HG03439 (cell line): ENCODE measurements around the gene CNR1.
"Not testable (repeated sequence)": the region's sequence is repeated elsewhere in the genome, so short reads cannot be mapped to it uniquely, and the experiment has no call there.

ENCODE experiments used
- ATAC-seq: cut with Tn5 transposase; IDR thresholded peaks from one replicate; pipeline ENCODE4 v1.9.1; 2021; ENCODE audit warnings: mild to moderate bottlenecking, moderate library complexity; ENCODE audit not compliant: unreplicated experiment

The CNR1 gene

DNA sequence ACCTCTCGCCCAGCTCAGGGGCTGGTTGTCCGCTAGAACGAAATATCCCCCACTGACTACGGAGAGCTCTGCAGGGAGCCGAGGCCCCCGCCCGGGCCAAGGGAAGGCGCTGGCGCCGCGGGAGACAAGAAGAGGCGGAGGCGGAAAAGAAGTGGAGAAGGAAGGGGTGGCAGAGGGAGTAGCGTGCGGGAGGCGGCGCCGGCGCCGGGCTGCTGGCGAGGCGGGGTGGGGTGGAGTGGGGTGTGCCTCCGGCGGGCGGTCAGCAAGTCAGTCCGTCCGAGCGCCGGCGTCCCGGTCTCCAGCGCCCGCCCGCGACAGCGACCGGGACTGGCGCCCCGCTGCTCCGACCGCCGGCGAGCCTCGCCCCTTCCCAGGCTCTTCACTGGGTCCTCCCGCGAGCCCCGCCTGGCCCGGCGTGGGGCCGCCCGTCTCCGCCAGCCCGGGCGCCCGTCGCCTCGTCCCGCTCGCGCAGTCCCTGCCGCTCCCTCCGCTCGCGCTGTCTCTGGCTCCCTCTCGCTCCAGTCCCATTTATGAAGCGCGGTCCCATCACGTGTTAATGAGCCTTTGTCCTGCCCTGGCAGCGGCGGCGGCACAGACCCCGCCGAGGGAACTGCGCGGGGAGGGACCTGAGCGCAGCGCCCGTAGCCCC is at the start of gene CNR1:
Gene CNR1, minus strand, starts transcription at position 504 of the 649 bp plus-strand sequence. CDS start 21,073 bp downstream, outside the sequence.
- ATAC-seq: peak; percentile 54

DNA sequence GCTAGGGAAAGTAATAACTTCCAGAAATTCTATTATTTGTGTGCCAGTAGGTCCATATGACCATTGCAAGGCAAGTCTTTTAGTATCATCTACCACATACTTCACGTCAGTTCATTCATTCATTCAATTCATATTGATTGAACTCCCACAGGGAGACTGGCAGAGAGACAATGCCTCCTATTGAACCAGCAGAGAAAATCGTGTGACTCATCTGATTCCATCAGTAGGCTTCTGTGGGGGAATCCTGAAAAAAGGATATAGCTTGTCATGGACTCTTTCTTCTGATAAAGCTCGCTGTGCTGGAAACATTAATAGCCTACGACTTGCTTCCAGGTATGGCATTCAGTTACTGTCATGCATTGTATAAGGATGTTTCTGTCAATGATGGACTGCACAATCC is 45.3 kb upstream of the CNR1 start:
- no peak for ATAC-seq

DNA sequence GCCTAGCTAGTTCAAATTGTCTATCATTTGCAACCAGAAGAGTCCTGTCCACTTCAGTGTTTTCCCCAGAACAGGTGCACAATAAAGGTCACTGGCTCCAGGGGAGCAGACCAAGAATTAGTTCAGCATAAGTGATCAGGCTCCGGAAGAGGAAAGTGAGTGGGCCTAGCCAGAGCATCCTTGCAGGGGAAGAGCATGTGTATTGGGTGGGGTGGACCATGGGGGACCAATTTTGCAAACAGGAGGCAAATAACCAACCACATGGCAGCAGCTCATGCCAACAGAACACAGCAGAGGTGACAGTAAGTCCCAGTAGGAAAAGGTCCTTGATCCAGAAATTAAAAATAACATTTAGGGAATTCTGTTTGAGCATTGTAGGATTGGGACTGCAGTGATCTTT is 43.2 kb upstream of the CNR1 start:
- no peak for ATAC-seq

DNA sequence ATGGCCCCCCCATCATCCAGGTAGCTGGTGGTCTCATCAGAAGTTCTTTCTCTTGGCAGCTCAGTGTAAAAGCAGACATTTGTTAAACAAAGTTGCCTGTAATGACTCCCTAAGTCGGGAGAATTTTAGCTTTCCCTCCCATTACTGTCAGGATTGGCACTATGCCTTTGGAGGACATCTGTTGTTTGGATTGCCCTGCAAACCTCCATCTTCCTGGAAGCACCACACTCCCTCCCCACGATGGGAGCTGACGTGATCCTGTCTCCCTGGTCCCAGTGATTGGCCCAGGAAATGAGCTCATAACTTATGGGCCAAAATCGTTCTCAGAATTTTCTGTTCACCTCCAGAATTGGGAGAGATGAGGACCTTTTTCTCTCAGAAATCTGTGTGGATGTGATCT is 42.6 kb upstream of the CNR1 start:
- no peak for ATAC-seq

DNA sequence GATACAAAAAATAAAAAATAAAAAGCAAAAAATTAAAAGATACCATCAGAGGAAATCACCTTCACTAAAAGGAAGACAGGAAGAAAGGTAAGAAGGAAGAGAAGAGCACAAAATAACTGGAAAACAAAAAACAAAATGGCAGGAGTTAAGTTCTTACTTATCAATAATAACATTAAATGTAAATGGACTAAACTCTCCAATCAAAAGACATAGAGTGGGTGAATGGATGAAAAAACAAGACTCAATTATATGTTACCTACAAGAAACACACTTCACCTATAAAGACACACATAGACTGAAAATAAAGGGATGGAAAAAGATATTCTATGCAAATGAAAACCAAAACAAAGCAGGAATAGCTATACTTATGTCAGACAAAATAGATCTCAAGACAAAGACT is 35.6 kb upstream of the CNR1 start:
- ATAC-seq: not testable (repeated sequence)

DNA sequence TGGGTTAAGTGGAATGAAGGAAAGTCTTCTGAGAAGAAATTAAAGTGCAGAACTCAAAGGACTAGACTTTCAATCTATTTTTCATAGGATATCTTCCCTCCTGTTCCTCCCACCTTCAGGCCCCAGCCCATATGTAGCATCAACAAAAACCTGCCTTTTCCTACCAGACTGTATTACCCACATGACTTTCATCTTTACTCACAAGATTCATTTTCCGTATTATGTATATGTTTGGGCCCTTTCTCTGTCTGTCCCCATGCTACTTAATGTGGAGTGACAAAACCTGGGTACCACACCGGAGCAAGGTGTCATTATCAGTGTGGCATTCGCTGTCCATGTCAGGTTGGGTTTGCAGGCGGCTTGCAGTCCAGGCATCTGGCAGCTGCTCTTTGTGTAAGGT is 18.8 kb upstream of the CNR1 start:
- no peak for ATAC-seq

DNA sequence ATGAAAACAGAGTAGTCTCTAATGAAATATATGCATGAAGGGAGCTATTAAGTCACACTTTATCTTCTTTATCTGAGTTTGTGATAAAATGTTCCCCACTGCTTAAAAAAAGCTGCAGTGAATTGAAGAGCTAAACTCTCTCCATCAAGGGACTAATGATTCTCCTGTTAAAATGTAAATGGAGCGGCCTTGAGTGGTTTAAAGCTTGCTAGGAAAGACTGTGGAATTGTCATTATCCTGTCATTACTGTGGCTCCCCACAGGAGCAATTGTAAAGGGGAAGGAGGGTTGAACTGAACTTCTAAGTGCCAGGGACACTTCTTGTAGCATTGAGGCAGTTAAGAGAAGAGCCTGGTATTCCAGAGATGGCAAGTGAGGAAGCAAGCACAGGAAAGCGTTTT is 17.3 kb upstream of the CNR1 start:
- ATAC-seq: no peak

DNA sequence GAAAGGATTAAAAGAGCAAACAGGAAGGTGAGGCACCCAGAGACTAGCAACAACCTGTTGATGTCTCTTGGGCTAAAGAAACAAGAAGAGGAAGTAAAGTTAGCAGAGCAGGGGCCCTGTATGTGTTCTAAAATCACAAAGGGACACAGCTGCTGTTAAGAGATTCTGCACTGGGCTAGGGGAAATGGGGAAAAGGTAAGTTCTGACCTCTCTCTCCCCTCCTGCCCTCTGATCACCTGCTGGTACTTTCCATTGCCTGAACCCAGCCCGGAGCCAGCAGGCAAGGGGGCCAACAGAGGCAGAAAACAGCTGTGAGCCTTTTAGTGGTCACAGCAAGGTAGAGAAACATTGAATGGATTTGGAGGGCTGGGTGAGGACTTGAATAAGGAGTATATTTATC is 13.5 kb upstream of the CNR1 start:
- peak; percentile 47 for ATAC-seq

DNA sequence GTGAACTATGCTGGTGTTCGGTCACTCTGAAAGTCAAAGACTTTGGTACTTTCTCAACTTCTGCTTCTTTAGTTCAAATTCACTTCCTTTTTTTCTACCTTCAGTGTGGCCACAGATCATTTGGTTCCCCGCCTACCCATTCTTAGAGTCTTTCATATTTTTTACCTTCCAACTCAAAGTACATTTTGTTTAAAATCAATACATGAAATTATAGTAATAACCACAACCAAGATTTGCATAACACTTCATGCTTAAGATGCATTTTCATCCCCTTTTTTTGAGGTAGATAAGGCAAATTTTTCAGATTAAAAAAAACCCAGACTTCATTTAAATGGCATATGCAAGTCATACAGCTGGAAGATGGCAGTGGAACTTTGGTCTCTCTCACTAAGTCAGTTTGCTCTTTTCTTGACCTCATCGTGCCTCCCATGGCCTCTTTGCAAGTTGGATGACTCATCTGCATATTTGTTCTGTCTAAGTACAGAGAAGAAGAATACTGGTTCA is 11.9 kb upstream of the CNR1 start:
- peak; percentile 78 for ATAC-seq

DNA sequence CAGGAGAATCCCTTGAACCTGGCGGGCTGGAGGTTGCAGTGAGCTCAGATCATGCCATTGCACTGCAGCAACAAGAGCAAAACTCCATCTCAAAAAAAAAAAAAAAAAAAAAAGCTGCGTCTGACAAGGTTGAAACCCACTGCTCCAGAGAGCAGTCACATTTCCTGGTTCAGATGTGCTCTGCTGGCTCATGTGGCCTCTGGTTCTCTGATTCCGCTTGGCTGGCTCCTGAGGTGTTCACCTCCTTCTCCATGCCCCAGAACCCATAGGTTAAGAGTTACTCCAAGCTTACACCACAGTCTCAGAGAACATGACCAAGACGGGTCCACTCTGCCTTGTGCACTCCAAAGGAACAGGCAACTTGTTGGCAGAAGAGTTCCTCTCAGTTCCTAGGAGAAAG is 8.8 kb upstream of the CNR1 start:
- no peak for ATAC-seq

DNA sequence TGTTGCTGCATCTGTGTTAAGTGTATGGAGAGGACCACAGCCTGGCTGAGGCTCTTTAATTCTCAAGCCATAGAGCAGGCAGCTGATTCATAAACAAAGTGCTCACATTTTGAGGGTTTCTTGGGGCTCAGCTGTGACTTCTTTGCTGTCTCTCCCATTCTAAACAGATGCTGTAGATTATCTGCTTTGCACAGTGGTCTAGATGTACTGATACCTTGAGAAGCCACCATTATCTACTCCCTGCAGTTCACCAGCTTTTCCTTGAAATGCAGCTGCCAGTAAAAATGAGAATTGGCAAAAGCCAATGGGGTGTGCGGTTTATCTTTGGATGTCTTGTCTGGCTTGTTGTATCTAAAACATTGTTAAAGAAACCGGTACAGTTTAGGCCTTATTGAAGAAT is 5.2 kb upstream of the CNR1 start:
- ATAC-seq: no peak

DNA sequence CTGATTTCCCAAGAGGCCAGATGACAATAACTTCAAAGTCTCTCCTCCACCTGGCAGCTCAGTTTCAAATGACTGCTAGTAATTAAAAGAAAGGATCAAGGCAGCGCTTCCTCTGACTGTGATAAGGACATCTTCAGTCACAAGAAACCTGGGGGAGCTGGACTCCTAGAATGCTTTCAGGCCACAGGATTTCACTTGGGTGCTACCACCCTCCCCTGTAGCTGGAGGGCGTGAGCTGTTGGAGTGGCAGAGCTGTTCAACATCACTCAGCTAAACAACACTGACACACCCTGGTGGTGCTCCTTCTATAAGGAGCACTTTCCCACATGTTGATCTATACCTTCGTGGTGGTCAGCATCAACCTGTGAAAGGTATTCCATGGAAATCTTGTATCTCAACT is 2.2 kb upstream of the CNR1 start:
- no peak for ATAC-seq

DNA sequence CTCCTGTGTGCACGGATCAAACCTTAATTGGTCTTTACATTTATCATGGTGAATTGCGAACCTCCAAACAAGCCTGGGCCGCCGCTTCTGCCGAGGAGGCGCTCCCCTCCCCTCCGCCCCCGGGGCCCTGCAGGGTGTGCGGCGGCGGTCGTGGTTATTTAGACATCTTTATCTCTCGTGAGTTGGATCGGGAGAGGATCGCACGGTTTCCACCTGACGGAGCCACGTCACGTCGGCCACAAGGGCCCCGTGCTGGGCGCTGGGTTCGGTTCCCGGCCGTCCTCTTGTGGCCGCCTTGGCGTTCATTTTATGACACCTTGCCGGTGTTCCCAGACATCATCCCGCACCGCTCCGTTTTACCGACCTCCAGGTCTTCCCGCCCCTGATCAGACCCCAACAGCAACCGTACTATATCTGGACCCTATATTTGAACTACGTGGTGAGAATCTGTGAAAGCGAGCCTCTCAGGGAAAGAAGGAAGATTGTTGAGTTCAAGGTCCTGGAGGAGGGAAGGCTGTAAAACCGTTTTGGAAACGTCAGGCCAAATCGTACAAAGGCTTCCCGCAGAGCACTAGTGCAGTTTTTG is 1.3 kb upstream of the CNR1 start:
- ATAC-seq: no peak

DNA sequence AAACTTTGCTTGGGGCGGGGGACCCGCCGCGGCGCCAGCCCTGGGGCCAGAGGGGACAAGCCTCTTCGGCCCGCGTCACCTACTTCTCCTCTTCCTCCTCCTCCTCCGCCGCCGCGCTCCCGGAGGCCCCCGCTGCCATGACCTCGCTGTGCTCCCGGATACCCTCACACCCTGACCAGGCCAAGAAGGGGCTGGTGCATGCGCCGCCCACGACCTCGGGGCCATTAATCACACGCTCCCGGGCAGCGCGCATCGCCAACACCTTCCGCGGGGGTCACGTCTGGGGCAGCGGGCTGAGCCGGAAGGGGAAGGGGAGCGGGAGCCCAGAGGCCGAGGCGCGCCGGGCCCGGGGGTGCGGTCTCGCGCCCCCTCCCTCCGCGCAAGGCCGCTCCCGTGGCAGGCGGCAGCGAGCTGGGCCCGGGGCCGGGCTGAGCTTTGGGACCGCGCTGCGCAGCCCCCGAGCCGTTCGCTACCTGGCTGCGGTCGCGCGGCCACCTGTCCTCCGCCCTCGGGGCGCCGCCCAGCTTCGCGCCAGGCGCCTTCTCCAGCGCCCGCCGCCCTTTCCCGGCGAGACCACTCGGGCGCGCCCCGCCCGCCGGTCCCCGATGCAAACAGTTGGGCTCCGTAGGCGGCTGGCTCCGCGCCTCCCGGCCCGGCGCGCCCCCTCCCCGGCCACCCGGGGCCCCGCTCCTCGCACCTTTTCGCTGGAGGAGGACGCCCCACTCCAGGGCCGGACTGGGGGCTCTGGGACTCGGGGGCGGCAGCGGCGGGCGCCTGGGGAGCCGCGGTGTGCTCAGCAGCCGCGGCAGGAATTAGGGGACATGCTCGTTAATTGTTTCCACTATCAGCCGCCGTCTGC is 575 bp upstream of the CNR1 start:
- ATAC-seq: peak; percentile 41

DNA sequence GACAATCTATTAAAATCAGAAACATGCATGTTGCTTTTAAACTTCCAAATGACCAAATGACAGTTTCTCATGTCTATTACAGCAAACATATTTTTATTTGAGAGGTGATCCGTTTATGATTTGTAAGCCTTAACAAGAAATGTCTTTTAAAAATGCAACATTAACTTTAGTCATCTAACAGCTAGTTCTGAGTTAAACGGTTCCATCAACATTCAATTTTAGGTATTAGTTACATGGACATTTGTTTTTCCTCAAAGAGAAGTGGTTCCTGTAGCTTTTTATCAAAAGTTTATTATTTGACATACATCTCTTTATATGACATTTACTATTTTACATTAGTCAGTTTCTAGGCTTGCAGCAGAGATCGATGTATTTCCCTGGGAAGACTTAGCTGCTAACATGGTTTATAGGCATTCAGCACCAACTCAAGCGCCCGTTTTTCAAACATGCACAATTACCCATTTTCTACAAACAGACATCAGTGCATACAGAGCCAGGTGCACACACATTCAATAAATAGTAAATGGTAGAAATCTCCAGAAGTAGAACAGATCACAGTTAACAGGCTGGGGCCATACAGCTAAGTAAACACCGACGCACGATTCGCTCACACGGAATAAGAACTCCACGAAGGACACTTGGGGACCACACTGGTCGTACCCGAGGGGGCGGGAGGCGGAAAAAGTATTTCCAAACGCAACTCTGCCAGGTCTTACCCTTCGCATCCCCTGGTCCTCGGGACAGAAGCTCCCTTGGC is 882 bp downstream of the CNR1 start:
- no peak for ATAC-seq

DNA sequence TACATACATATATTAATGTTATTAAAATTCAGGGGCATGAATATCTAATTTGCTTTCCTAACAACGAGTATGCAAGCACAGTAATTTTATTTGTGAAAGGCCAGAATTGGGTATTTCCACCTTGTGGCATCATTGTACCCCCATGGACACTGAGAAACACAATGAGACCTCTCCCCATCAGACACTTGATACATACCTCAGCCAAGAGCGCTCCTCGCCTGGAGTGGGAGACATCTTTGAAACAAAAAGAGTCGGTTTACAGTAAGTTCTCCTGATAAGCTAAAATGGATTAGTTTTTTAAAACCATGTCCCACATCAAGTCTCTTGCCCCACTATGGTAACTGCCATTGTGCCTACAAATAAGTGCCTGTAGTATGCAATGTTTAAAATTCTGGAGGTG is 2.1 kb downstream of the CNR1 start:
- no peak for ATAC-seq

DNA sequence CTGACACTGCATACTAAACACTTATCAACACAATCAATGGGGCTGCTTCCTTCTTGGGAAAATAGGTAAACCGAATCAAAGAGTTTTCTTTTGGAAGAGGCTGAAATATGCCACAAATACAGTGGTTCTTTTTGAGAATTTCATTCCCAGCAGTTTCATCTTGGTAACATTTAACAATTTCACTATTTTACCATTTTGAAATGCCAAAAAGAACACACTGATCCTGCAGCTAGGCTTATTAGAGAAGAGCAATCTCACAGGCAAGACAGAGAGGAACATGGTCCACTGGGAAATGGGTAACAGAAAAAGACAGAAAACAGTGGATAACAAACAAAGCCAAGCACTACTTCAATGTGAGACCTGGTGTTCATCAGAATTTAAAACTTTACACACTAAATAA is 2.5 kb downstream of the CNR1 start:
- ATAC-seq: no peak

DNA sequence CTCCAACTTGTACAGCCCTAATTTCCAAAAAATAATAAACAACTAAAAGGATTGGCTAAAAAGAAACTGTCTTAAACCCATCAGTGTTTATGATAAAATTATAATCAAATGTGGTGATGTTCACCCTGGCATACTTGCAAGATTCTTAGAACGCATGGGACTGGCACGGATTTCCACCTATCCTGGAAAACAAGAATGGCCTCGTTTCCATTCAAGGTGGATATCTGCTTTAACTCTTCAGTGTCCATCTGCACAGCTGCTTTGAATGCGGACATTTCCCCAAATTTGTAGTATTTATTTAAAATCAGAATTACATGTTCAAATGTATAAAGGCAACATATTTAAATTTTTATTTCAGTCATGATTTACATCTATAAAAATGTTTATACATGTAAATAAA is 4.2 kb downstream of the CNR1 start:
- no peak for ATAC-seq

DNA sequence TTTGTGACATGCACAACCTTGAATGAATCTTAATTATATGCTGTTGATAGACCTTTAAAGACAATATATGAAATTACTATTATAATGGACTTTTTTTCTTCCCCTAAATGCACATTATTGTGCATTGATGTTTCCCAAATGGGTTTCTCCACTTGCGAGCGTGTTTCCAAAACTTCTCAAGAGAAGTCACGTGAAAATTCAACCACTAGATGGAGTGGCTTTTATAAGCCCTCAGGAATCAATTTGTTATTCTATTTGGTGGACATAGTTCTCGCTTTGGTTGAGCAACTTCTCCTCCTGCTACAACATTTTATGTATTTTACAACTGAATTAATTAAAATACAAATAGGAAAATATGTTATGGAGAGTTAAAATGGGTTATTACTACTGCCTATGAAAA is 9.0 kb downstream of the CNR1 start:
- ATAC-seq: no peak

DNA sequence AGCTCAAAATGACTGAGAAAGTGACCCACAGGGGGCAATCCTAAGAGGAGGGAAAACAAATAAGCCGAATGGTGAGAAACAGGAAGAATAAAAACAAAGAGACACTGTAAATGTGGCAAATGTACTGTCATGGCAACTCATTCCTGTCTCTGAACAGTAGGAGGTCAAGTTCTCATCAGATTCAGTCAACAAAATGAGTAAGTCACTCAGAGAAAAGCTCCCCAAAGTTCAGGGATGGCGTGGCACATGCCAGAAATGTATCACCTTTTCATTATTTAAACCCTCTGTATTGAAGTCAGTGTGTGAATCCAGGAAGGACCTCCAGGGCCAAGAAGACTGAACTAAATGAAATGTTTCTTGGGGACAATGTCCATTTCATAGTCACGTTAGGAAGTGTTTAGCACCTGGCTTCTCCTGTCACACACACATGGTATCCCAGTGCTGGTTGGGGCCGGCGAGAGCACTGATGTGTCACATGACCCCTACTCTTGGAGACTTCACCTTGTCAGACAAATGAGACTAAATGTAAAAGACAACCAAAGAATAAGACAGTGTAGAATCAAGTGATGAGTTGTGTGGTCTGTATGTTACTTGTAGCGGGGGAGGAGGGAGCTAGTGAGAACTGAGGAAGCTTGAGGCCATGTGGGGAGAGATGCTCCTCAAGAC is 20.7 kb downstream of the CNR1 start:
- ATAC-seq: no peak
